ENCODE results near the gene RNF207. TPM values are rescaled to one million over a fixed set of nuclear protein-coding genes. Genes with fewer than 3 reads are reported as not detected.

Gene RNF207
- total RNA-seq, 1 experiment from 2014 or later = 4.9 TPM

GRCh38 chr1:6162773-6163172, 43.1 kb upstream of the RNF207 start:
- H3K23me2 ChIP-seq (ENCODE audit: insufficient read length, low read depth, low read length, poor library complexity, severe bottlenecking) = no peaks in the 10 kb centered on the region
- no peak overlapping the region for H3K18ac ChIP-seq (ENCODE audit: insufficient read length, low read depth, low read length)
- no peaks in the 10 kb centered on the region for H3K36me3 Mint-ChIP-seq (ENCODE audit: insufficient read depth in 1 of 3, low read depth in 3 of 3)
- H4K91ac ChIP-seq (ENCODE audit: insufficient read length, low read depth, low read length) = no peak overlapping the region
- H3K9me3 Mint-ChIP-seq = no peaks in the 10 kb centered on the region
- H2BK12ac ChIP-seq (ENCODE audit: insufficient read length, low read depth, low read length) = no peak overlapping the region
- H2BK20ac ChIP-seq (ENCODE audit: low read depth, low read length, poor library complexity, severe bottlenecking) = no peak overlapping the region
- H3K9me3 ChIP-seq (ENCODE audit: control insufficient read depth, low read depth, low read length) = no peaks in the 10 kb centered on the region
- H2AFZ ChIP-seq (ENCODE audit: low read length) = no peak overlapping the region
- no peak overlapping the region for H2BK120ac ChIP-seq (ENCODE audit: low read depth, low read length, poor library complexity, severe bottlenecking)
- TF ChIP-seq CTCF (conservative IDR thresholded peaks at IDR 0.05) = peak; percentile 54
- H3T11ph ChIP-seq (ENCODE audit: low read length) = no peak overlapping the region
- no peak overlapping the region for H3K4me3 Mint-ChIP-seq
- DNase-seq = peak; percentile 72
- no peak overlapping the region for H3K23ac ChIP-seq (ENCODE audit: insufficient read length, low read depth, low read length)
- no peak overlapping the region for H3K56ac ChIP-seq (ENCODE audit: insufficient read length, low read depth, low read length)
- H4K8ac ChIP-seq (replicated peaks; ENCODE audit: insufficient read length, low read depth, low read length) = no peak overlapping the region
- no peak overlapping the region for H2AK5ac ChIP-seq (ENCODE audit: insufficient read length, low read length)
- no peaks in the 10 kb centered on the region for H3K79me1 ChIP-seq (ENCODE audit: insufficient read depth, low read depth, low read length, poor library complexity, severe bottlenecking)
- H3K14ac ChIP-seq (ENCODE audit: insufficient read depth, low read length) = no peak overlapping the region
- H3K27ac Mint-ChIP-seq = no peak overlapping the region
- H3K27ac ChIP-seq (ENCODE audit: insufficient read length, low read depth, low read length) = no peak overlapping the region
- H3K27me3 ChIP-seq (ENCODE audit: insufficient read depth, low read length) = no peaks in the 10 kb centered on the region
- H3K4me2 ChIP-seq (ENCODE audit: insufficient read depth, insufficient read length, low read length) = no peak overlapping the region
- no peaks in the 10 kb centered on the region for H3K4me1 ChIP-seq (ENCODE audit: insufficient read depth, low read length)
- no peak overlapping the region for H3K4ac ChIP-seq (ENCODE audit: low read depth, low read length)
- no peaks in the 10 kb centered on the region for H3K79me2 ChIP-seq (ENCODE audit: insufficient read depth, low read length)
- H2BK5ac ChIP-seq (ENCODE audit: insufficient read length, low read length) = no peak overlapping the region
- H2BK15ac ChIP-seq (ENCODE audit: low read depth, low read length) = no peak overlapping the region
- no peaks in the 10 kb centered on the region for H4K20me1 ChIP-seq (ENCODE audit: control insufficient read depth, insufficient read depth, insufficient read length)
- H3K9ac ChIP-seq (ENCODE audit: extremely low read depth, insufficient read length, low read length) = no peak overlapping the region
- H4K5ac ChIP-seq (ENCODE audit: insufficient read length, low read depth, low read length) = no peak overlapping the region
- H3K27me3 Mint-ChIP-seq (ENCODE audit: low read depth) = peaks cover 16% of the 10 kb centered on the region
- H3K4me1 Mint-ChIP-seq = peaks cover 14 to 24% of the 10 kb centered on the region in 2 experiments
- WGBS (ENCODE audit: extremely low coverage, insufficient read length, low lambda C conversion rate) = no CpG with 5 or more reads among the region's 13 CpGs
